GM19238 (cell line): ENCODE measurements around the gene KLHL33.

ENCODE experiments used
- DNase-seq: peaks from one replicate; pipeline ENCODE4 v3.0.0; 2011; ENCODE audit warnings: low spot score; ENCODE audit not compliant: insufficient read length

The KLHL33 gene

DNA sequence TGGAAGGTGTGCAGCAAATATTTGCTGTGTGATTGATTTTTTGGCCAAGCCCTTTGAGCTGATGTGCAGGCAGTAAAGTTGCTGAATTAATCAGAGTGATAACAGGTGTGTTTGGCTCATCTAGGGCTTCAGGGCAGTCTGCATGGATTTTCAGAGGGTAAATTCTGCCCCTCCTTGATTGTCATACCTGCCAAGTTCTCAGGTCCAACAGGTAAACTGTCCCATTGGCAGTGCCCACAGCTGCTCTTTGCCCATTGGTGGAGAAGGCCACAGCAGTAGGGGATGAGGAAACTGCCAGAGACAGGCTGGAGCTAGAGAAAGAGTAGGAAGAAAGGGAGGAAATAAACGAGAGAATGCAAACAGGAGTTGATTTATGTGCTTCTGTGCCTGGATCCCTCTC is 56.2 kb downstream of the KLHL33 start:
- no peak for DNase-seq

DNA sequence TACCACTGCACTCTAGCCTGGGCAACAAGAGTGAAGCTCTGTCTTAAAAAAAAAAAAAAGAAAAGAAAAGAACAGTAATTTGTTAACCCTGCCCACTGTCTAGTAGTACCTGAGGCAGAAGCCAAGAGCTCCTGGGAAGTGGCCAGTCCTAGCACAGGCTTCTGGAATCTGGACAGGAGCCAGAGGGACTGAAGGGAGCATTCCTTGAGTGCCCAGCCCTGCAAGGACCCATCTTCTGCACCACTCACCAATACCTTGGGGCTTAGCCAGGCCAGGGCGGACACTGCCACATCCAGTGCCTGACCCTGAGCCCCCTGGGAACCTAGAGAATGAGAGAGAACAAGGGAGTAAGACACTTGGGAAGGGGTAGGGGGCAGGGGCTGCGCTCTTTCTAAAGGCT is 58.8 kb downstream of the KLHL33 start:
- DNase-seq, result no peak

DNA sequence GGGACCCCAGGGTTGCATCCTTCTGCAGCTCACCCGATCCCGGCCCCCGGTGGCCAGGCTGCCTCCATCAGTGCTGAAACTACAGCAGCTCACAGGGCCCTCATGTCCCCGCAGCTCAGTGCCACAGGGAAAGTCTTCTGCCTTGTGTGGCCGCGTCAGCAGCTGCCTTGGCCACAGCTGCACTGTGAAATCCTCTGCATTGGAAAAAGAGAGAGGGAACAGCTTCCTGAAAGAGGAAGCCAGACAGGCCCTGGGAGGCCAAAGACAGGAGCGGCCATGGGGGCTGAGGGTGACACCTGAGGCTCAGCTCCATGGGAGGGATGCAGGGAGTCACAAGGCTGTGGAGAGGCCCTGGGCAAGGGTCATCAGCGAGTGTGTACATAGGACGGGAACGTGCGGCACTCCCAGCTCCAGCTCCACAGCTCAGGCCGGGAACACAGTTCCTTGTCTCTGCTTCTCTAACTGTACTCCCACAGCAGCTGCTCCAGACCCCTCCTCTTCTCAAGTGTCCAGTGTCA is 59.8 kb downstream of the KLHL33 start:
- DNase-seq, result no peak
